B cell (primary cell): ENCODE data around the gene RASD1.

Experiments used
- EZH2 ChIP-seq: IDR thresholded peaks from 2 replicates; pipeline ENCODE4 v1.6.1; 2012; ENCODE audit warnings: borderline replicate concordance, low read depth, mild to moderate bottlenecking, moderate library complexity, low read length; ENCODE audit not compliant: insufficient read depth, poor library complexity, severe bottlenecking
- TF ChIP-seq, protein P1 (sequence below): fragments of 200-600 bp; IDR thresholded peaks from one replicate; pipeline ENCODE4 v1.8.0; 2022; ENCODE audit warnings: antibody characterized with exemption, mild to moderate bottlenecking

DNA sequence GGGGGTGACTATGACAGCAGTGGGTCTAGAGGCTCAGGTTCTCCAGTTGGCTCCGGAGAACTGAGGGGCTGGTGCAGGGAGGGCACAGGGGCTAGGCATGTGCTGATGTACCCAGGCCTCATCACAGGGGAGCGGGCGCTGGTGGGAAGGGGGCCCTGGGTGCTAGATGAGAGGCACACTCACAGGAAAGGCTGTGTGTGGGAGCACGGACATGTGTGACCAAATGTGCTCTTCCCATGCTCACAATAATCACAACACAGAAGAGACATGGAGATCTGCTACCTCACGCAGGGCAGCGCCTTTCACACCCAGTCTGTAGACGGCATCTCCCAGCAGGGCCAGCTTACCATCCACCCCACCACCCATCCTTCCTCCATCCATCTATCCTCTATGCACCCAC is 17.4 kb upstream of the RASD1 start:
- TF ChIP-seq, protein P1, sequence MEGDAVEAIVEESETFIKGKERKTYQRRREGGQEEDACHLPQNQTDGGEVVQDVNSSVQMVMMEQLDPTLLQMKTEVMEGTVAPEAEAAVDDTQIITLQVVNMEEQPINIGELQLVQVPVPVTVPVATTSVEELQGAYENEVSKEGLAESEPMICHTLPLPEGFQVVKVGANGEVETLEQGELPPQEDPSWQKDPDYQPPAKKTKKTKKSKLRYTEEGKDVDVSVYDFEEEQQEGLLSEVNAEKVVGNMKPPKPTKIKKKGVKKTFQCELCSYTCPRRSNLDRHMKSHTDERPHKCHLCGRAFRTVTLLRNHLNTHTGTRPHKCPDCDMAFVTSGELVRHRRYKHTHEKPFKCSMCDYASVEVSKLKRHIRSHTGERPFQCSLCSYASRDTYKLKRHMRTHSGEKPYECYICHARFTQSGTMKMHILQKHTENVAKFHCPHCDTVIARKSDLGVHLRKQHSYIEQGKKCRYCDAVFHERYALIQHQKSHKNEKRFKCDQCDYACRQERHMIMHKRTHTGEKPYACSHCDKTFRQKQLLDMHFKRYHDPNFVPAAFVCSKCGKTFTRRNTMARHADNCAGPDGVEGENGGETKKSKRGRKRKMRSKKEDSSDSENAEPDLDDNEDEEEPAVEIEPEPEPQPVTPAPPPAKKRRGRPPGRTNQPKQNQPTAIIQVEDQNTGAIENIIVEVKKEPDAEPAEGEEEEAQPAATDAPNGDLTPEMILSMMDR: no peak
- no peak for TF ChIP-seq EZH2
